ENCODE measurements around the gene COL11A1. TPM values are rescaled to one million over a fixed set of nuclear protein-coding genes. Genes with fewer than 3 reads are reported as not detected.
"Not testable (repeated sequence)": the region's sequence is repeated elsewhere in the genome, so short reads cannot be mapped to it uniquely, and the experiment has no call there.

Gene COL11A1
- total RNA-seq = 10.4 TPM

DNA sequence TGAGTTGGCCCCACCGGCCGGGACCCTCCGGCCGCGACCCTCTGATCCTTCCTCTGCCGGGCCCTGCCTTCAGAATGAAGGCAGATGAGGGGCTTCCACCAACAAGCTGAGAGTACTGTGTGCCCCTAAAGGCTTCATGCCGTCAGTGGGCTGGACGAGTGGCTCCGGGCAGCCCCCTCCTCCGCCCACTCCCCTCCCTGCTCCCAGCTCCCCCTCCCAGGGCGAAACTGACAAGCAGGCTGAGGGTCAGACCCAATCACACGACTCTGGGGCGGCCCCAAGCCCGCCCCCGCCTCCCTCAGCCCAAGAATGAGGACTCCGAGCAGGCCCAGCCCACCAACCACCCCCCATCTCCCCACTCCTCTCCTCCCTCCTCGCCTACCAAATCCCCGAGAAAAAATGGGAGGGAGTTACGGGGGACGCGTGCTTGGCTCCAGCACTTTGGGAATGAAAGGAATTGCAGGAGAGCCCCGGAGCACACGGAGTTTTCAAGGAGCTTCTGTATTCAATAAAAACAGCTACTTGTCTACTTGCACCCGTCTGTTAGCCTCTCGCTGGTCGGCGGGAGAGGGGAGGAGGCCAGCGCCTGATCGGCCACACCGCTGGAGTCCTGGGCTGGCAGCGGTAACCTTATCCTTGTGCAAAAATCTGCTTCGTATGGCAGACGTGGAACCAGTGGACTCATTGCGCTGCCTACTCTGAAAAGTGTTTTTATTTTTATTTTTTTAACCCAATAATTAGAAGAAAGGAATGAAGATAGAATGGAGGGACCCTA is at the start of gene COL11A1:
TSS of gene COL11A1 (minus strand) at position 147 of the 775 bp plus-strand sequence. CDS start 344 bp downstream, outside the sequence.
- peak; percentile 85 for DNase-seq

DNA sequence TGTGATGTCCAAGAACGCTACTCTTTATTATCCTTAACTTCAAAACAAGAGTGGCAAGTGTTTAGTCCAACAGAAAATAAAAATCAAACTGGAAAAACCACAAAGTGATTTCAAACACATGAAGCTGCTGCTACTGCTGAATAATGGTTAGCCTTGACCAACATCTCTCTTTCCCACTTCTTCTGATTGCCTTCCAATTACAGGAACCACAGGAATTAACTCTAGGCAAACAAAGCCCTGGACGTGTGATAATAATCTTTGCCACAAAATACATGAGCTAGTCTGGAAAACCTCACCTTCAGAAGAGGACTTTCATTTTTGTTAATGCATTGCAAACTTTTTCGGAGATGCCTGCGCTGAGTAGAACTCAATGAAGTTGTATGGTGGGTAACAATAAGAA is 48.6 kb upstream of the COL11A1 start:
- DNase-seq = no peak

DNA sequence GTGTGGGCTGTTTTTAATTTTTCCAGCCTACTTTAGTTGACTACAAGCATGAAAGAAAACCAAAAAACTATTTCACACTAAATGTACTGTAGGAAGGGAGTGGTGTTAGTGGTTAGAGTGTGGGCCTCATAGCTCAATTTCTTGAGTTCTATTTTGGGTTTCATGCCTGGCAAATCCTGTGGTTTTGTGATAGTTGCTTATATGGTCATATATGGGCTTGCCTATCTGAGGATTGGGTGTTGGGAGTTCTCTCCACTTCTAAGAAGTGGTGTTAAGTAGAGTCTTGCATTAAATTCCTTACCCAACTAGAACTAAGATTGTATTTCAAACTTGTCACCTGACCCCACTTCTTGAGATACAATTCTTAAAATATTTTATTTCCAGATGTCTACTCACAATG is 37.8 kb upstream of the COL11A1 start:
- DNase-seq = peak; percentile 2

DNA sequence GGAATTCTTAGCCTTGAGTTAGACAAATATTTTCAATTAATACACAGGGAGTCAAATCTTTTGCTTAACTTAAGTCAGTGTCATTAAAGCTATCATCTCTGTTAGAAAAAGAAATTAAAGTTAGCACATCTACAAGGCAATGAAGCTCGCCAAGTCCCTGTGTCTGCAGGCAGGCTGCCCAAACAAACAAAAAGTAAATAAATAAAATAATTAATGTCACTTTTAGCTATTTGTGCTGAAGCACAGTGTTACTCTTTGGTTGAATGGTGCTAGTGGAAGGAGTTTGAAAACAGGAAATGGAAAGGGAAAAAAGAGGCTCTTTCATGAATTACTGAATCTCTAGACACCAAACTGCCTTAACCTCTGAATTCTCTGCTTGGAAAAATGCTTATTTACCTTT is 37.1 kb upstream of the COL11A1 start:
- no peak for DNase-seq

DNA sequence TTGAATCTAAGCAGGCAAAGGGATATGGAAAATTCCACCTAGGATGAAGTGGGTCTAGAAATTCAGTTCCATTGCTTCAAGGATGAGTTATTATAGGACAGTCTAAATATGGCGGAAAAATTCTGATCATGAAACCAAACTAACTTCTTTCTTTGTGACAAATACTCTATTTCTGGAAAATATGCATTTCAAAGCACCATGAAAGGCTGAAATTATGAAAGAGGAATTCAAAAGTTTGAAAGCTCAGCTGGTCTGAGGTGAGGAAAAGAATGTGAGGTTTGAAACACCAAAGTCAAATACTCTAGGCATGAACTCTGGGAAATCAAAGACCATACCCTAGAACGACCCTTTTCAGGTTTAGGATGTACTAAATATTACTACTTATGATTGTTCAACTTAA is 36.4 kb upstream of the COL11A1 start:
- no peak for DNase-seq

DNA sequence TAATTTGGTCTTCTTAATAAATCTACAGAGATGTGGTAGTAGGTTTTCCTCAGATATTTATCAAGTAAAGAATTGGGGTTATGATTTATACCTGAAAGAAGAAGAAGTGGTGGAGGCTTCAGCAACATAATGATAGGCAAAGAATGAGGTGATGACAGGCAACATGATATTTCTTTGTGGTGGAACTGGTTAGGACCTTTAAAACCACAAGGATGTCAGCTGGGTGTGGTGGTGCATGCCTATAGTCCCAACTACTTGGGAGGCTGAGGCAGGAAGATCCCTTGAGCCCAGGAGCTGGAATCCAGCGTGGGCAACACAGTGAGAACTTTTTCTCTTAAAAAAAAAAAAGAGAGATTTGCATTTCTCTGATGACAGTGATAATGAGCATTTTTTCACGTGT is 34.1 kb upstream of the COL11A1 start:
- DNase-seq = no peak

DNA sequence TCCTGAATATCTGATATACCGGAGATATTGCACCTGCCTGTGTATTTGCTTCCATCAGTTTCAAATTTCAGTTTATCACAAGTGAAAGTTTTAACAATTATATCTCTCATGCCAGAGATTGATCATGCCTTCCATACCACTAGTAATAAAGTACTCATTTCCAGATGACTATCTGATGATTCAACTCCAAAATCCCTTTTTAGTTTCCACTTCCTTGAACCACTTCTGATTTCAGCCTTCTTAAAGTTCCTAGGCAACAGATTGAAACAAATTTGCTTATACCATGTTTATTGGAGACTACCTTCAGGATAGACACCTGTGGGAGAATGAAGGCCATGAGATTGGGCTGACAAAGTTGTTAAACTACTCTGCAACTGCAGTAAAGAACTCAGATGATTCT is 21.5 kb upstream of the COL11A1 start:
- DNase-seq = no peak

DNA sequence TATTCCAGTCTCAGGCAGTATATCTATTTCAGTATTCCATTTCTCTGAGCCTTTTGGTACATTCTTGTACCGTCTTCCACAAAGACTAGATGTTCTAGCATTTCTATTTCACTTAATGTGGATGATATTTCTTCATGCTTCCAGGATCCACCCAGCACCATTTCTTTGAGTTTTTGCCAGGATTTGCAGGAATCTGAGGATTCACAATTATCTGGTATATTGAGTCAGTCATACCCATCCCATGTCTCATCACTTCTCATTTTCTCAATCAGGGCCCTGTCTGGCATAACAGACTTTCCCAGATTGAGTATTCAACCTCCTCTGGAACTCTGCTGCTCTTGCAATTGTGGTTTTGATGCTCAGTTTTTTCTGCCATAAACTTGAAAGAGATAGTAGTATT is 20.9 kb upstream of the COL11A1 start:
- no peak for DNase-seq

DNA sequence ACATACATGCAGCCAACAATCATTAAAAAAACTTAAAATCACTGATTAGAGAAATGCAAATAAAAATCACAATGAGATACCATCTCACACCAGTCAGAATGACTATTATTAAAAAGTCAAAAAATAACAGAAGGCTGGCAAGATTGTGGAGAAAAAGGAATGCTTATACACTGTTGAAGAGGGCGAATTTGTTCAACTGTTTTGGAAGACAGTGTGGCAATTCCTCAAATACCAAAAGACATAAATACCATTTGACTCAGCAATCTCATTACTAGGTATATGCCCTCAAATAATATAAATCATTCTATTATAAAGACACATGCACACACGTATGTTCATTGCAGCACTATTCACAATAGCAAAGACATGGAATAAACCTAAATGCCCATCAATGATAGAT is 19.9 kb upstream of the COL11A1 start:
- not testable (repeated sequence) for DNase-seq

DNA sequence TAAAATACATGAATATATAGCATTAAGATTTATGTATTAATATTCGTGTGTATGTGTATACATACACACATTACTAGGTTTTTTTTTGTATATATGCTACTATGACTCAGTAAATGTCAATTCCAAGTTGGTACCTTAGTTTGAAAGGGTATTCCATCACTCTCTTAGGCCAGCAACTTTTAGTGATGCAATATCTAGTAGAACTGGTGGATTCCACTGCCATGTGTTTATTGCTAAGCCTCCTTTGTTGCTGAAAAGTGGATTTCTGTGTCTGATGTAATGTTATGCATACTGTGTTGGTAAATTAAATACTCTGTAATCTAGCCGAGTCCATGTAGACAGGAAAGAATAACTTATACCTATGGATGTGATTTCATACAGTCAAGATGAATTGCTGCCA is 16.9 kb upstream of the COL11A1 start:
- DNase-seq = no peak

DNA sequence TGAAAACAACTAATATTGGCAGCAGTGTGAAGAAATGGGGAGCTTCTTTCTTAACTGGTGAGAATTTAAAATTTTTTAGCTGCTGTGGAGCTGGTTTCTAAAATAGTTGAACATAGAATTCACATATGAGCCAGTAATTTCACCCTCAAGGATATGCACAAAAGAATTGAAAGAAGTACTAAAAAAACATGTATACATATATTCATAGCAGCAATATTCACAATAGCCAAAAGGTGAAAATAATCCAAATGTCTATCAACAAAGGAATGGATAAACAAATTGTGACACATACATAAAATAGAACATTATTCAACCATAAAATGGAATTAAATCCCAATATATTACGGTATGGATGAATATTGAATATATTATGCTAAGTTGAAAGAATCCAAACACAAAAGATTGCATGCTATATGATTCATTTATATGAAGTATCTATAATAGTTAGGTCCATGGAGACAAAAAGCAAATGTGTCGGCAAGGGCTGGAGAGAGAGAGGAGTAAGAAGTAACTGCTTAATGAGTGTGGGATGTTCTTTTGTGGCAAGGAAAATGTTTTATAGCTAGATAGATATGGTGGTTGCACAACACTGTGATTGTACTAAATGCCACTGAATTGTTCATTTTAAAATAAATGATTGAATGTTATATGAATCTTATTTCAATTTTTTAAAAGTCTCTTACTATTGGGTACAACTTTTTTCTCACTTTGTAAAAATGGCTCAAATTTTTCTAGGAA is 14.8 kb upstream of the COL11A1 start:
- no peak for DNase-seq

DNA sequence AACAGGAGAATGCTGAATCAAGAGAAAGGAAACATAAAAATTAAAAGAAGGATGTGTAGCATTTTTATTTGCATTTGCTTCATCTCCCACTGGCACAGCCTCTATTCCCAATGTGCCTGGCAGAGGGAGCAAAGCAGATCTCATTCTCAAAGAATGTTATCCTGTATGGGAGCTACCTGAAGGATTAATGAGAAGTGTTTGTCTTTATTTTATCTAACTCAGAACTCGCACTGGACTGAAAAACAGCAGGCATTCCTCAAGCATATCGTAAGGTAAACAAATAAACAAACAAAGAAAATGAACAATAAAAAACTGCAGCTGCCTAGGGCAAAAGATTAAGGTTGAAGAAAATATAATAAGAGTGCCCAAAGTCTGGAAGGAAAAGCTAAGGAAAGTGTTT is 12.7 kb upstream of the COL11A1 start:
- DNase-seq = no peak

DNA sequence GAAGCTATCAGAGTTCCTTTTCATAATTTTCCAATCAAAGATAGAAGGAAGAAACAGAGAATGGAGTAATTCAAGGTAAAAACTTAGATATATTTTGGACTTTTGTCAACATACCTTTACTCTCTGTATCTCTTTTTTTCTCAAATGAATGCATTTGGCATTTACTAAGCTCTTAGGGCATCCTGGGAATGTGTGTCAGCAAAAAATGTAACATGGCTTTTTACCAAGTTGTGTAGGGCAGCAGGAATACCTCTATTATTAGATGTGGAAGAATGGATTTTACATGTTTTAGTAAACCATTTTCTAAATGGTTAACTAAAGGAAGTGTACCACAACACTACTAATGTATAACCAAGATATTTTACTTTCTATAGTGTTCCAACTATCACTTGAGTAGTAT is 4.2 kb upstream of the COL11A1 start:
- DNase-seq = no peak

DNA sequence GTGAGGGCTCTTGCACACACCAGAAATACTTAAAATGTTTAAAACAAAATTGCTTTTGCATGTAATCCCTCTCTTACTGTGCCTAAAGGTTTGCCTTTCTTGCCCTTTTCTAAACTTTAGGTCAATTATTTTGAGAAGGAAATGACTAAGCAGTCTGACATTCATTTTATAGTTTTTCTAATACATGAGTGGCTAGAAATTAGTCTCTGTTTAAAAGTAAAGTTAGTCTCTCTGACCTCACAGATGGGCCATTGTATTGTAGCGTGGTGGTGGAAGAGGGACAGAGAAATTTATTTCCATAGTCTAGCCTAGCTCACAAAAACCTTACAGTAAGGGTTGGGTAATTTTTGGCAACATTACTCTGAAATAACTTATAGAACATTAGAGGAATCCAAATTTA is 3.6 kb upstream of the COL11A1 start:
- DNase-seq = no peak

DNA sequence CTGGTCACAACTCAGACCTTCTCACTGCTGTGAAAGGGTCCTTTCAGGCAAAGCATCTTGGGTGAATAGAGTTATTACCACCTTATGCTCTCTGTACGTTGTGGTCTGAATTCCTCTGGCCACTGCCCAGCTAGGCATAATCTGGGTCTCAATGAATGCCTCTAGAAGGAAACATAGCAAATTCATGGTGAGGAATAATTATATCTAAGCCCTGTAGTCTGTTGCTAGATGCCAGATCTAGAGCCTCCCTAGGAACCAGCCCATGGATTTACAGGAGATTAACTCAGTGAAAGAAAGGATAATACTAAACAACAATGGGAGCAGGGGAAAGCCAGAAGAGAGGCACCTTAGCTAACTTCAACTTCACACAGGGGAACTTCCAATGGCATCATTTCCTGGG is 2.4 kb upstream of the COL11A1 start:
- DNase-seq = peak; percentile 34

DNA sequence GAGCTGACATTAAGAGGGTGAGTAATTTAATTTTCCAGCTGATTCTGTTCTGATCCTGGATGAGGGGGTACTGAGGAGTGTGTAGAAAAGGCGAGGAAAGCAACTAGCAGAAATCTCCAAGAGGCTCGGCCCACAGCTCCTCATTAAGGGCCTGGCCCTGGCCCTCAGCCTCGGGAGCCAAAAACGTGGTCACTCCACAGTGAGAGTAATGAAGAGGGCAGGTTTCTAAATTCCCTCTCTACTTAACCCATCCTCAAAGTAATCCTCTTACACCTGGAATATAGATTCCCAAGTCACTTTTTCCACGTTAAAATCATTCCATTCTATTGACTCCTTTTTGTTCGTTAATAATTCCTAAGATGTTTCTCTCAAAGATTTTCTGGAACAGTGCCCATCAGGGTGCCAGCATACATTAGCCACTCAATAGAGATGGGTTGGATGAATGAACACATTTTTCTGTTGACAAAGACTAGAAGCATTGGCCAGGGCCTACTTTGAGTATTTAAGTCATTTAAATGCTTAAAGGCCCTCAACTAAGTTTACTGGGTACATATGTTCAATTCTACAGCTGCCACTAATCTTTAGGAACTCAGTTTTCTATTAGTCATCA is 1.1 kb upstream of the COL11A1 start:
- peak; percentile 13 for DNase-seq

DNA sequence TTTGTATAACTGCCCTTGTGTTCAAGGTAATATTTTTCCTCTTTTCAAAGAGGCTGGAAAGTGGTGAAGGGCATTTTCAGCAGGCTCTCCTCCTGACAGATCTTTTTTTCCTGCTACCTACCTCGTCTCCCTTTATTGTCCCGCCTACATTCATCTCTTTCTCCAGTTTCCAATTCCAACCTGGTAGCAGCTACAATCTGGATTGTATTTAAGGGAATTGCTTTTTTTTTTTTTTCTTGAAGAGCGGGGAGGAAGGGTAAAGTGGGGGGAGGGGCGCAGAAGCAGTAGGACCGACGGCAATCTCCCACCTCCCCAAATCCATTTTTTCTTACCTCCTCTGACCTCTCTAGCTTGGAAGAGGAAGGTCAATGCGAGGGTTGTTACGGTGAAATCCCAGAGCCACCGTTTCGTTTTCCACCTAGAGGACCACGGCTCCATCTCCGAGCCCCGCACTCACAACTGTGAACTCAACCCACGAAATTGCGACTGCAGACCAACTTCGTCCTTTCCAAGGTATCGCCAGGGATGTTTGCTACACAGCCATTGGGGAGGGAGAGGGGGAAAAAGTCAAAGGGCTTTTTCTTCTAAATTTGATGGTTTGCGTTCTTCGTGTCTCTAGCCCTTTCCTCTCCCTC is 464 bp downstream of the COL11A1 start:
- DNase-seq = peak; percentile 31

DNA sequence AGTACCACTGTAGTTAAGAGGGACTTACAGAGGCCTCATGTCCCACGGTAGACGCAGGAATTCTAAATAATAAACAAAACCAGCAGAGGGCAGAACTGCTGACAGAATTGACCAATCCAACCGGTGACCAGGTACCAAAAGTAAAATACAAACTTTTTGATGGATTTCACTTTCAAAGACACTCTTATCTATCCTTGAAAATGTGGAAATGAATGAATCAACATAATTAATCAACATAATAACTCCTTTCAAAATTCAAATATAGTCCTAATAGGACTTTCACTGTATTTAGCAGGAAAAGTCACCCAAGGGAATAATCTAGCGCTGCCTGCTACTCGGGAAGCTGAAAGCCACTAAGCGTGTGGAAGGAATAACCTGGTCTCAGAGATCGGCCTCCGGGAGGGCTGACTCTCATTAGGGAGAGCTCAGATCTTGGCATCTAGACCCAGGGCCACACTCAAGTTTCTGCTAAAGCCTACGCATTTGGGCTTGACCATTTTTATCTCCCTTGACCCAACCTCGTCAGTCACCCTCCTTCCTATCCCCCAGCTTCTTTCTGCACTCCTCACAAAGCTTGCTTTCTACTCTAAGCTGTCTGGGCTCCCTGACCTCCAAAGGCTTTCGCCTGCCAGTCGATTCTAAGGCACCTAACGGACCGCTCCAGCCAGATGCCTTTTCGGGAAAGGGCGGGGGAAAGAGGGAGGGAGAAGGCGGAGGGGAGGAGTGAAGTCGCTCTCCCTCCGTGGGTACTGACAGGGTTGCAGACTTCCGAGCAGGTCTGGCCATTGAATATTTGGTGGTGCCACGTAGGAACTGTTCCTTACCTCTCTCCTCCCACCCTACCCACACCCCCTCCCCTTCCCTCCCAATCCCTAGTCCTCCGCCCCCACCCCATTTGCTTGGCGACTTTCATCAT is 1.6 kb downstream of the COL11A1 start:
- DNase-seq = peak; percentile 78

DNA sequence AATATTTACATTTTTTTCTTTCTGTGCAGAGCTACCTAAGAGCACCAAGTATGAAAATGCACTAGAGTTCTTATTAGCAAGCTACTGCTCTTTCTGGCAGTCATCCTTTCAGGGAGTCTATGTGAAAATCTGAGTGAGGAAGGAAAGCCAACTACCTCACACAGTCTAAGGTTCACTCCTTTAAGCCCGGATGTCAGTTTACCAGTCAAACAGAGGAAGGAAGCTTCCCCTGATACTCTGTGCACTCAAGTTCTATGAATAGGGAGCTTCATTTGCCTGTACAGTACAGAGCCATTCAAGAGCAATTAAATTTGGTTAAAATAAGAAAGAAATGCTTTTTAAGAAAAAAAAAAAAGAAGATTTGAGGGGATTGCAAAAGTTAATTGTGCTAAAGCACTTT is 6.9 kb downstream of the COL11A1 start:
- DNase-seq = no peak

DNA sequence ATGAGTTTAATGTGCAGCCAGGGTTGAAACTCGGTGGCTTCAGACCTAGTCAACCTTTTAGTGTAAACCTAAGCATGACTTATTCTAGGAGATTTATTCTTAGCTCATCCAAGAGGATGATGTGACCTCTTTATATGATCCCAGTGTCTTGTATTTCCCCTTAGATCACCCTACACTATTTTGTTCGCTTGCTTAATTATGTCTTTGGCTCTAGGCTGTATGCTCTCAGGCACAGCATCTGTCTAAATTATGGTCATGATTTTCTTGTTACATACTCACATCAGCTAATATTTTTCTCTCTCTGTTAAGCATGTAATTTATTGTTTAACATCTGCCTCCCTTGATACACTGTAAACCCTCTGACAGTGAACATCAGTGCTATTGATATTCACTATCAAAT is 19.1 kb downstream of the COL11A1 start:
- no peak for DNase-seq

DNA sequence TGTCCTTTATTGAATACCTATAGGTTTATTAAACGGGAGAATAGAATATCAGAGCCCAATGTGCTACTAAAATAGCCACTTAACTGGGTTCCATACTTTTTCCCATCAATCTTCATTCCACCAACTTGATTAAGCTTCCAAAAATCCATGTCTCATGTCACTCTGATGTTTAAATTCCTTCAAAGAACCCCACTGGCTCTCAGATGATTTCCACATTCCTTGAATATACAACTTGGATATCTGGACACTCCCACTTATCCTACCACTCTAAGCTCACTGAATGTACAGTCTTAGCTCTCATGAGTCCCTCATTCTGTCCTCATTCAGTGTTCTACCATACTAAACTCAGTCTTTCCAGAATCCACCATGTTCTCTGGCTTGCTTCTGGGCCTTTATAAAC is 21.1 kb downstream of the COL11A1 start:
- no peak for DNase-seq

DNA sequence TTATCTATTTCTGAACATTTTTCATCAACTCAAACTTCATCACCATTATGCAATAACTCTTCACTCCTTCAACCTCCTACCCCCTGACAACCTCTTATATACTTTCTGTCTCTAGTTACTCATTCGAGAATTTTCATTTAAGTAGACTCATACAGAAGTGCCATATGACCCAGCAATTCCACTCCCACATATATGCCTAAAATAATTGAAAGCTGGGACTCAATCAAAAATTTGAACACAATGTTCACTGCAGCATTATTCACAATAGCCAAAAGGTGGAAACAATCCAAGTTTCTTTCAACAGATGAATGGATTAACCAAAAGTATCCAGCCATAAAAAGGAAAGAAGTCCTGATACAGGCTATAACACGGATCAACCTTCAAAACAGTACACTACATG is 24.1 kb downstream of the COL11A1 start:
- DNase-seq = no peak

Measured in tongue (tissue), 2 donors.